Lower leg skin (tissue), 3 donors: ENCODE data around the gene TCOF1.

Source experiments
- POLR2A ChIP-seq, 2 donors: fragments of 450-650 bp; IDR thresholded peaks; one replicate each; pipeline ENCODE4 v1.6.1; 2016 to 2017; ENCODE audit warnings: antibody characterized with exemption in 2 of 2, mild to moderate bottlenecking in 1 of 2, moderate library complexity in 1 of 2
- TF ChIP-seq, protein P1 (sequence below), 3 donors: fragments of 450-650 bp; IDR thresholded peaks; one replicate each; pipeline ENCODE4 v1.5.1; 2016; ENCODE audit warnings: antibody characterized with exemption in 3 of 3, mild to moderate bottlenecking in 3 of 3, moderate library complexity in 2 of 3

- TF ChIP-seq, protein P1, sequence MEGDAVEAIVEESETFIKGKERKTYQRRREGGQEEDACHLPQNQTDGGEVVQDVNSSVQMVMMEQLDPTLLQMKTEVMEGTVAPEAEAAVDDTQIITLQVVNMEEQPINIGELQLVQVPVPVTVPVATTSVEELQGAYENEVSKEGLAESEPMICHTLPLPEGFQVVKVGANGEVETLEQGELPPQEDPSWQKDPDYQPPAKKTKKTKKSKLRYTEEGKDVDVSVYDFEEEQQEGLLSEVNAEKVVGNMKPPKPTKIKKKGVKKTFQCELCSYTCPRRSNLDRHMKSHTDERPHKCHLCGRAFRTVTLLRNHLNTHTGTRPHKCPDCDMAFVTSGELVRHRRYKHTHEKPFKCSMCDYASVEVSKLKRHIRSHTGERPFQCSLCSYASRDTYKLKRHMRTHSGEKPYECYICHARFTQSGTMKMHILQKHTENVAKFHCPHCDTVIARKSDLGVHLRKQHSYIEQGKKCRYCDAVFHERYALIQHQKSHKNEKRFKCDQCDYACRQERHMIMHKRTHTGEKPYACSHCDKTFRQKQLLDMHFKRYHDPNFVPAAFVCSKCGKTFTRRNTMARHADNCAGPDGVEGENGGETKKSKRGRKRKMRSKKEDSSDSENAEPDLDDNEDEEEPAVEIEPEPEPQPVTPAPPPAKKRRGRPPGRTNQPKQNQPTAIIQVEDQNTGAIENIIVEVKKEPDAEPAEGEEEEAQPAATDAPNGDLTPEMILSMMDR (IDR thresholded peaks at IDR 0.05): no peak
- TF ChIP-seq POLR2A (IDR thresholded peaks at IDR 0.05): no peak
Measured at GRCh38 chr5:150342583-150342982, 14.9 kb upstream of the TCOF1 start.
